K562 (cell line): ENCODE measurements around the gene RBMS3. TPM values are rescaled to one million over a fixed set of nuclear protein-coding genes. Genes with fewer than 3 reads are reported as not detected.

Source experiments
- ATAC-seq: fragments of 200-7000 bp; cut with Tn5 transposase; 3 replicates; pipeline ENCODE4 v1.9.1; 2020; ENCODE audit warnings: moderate library complexity
- BruUV-seq: library from RNA; stranded (reverse); fragments of 400-500 nt; replicated peaks from 2 replicates; lab custom pipeline; 2021; lab: Mats Ljungman, UMichigan
- CTCF ChIA-PET: fragments of 300-600 bp; formaldehyde crosslinking; extraction: SDS; loops from one replicate; lab custom pipeline; 2021; ENCODE audit warnings: low intra/inter-chr PET ratio; lab: Yijun Ruan, JAX
- POLR2A ChIA-PET: fragments of 300-600, 350-650 bp; sonication (Branson Sonifier 250); formaldehyde crosslinking; extraction: SDS; loops from one replicate; lab custom pipeline; 2021; ENCODE audit warnings: antibody characterized with exemption, inconsistent platforms; lab: Yijun Ruan, JAX
- DNase-seq, 4 experiments: peaks; one replicate each; pipeline versions ENCODE4 v3.0.0 to v3.0.0-alpha.2; 2011 to 2018; ENCODE audit warnings: low spot score in 3 of 4, mixed read lengths in 3 of 4; ENCODE audit errors: extremely low read depth in 1 of 4
- FAIRE-seq: peaks from 2 replicates; lab custom pipeline; 2011; peaks lifted over from hg19 to GRCh38; lab: Jason Lieb, UNC
- H2AFZ ChIP-seq: 2 replicates; pipeline ENCODE4 v1.6.0; 2011; ENCODE audit warnings: low read depth, low read length, control low read depth, inconsistent platforms
- H3K27ac ChIP-seq: fragments of 200-600 bp; 3 replicates; pipeline ENCODE4 v1.8.0; 2011; ENCODE audit warnings: low read depth, mild to moderate bottlenecking, control low read depth, inconsistent platforms, low read length, moderate library complexity, mixed read lengths; ENCODE audit errors: extremely low read depth
- H3K27me3 ChIP-seq, 2 experiments: fragments of 300-600 bp in 1 of 2; 2 replicates in 1 of 2; 3 replicates in 1 of 2; pipeline versions ENCODE4 v1.6.0 to v1.8.0; 2011; ENCODE audit warnings: inconsistent platforms in 2 of 2, low read length in 2 of 2, mild to moderate bottlenecking in 1 of 2, mixed read lengths in 1 of 2, moderate library complexity in 1 of 2; ENCODE audit not compliant: control insufficient read depth in 2 of 2, insufficient read depth in 2 of 2
- H3K36me3 ChIP-seq: fragments of 300-600 bp; 3 replicates; pipeline ENCODE4 v1.8.0; 2011; ENCODE audit warnings: mild to moderate bottlenecking, low read length, inconsistent platforms; ENCODE audit not compliant: control insufficient read depth, insufficient read depth
- H3K4me1 ChIP-seq, 2 experiments: fragments of 200-600 bp in 1 of 2; replicated peaks in 1 of 2; 2 replicates in 1 of 2; 3 replicates in 1 of 2; pipeline versions ENCODE4 v1.5.1 to v1.8.0; 2011; ENCODE audit warnings: inconsistent platforms in 2 of 2, low read length in 2 of 2, mild to moderate bottlenecking in 1 of 2, mixed read lengths in 1 of 2, moderate library complexity in 1 of 2; ENCODE audit not compliant: control insufficient read depth in 2 of 2, insufficient read depth in 2 of 2
- H3K4me2 ChIP-seq: 2 replicates; pipeline ENCODE4 v1.6.1; 2011; ENCODE audit warnings: low read length, control low read depth, inconsistent platforms, mixed read lengths; ENCODE audit not compliant: insufficient read depth
- H3K4me3 ChIP-seq: fragments of 200-600 bp; sonication (generic), shearing (Covaris generic); 2 replicates; pipeline ENCODE4 v1.5.1; 2016; ENCODE audit warnings: control low read depth, inconsistent platforms
- H3K79me2 ChIP-seq: fragments of 200-600 bp; 3 replicates; pipeline ENCODE4 v1.8.0; 2011; ENCODE audit warnings: low read length, inconsistent platforms; ENCODE audit not compliant: control insufficient read depth, insufficient read depth
- H3K9ac ChIP-seq, 2 experiments: 2 replicates each; pipeline versions ENCODE4 v1.6.0 to v1.6.1; 2011; ENCODE audit warnings: low read depth in 2 of 2, low read length in 2 of 2, control low read depth in 1 of 2, inconsistent platforms in 1 of 2, mild to moderate bottlenecking in 1 of 2, mixed read lengths in 1 of 2; ENCODE audit not compliant: insufficient read depth in 1 of 2
- H3K9me1 ChIP-seq: one replicate; pipeline ENCODE4 v1.6.0; 2011; ENCODE audit warnings: inconsistent platforms, mild to moderate bottlenecking, low read length, moderate library complexity; ENCODE audit not compliant: control insufficient read depth, insufficient read depth
- H3K9me3 ChIP-seq: replicated peaks from 2 replicates; pipeline ENCODE4 v1.5.1; 2011; ENCODE audit warnings: low read depth, low read length, inconsistent platforms; ENCODE audit not compliant: control insufficient read depth, insufficient read depth
- H4K20me1 ChIP-seq: replicated peaks from 2 replicates; pipeline ENCODE4 v1.6.1; 2011; ENCODE audit warnings: low read length, inconsistent platforms, mixed read lengths; ENCODE audit not compliant: control insufficient read depth, insufficient read depth
- ARHGAP35 ChIP-seq: fragments of 450-650 bp; IDR thresholded peaks from 2 replicates; pipeline ENCODE4 v1.6.1; 2018; ENCODE audit not compliant: partially characterized antibody
- ARID1B ChIP-seq: fragments of 450-650 bp; IDR thresholded peaks from 2 replicates; pipeline ENCODE4 v1.6.1; 2016; ENCODE audit warnings: antibody characterized with exemption, mild to moderate bottlenecking, inconsistent platforms
- ARNT ChIP-seq, 2 experiments: fragments of 450-650 bp; IDR thresholded peaks; 2 replicates each; pipeline ENCODE4 v1.6.1; 2016; ENCODE audit warnings: mild to moderate bottlenecking in 1 of 2
- ATF7 ChIP-seq: fragments of 450-650 bp; IDR thresholded peaks from 2 replicates; pipeline ENCODE4 v1.7.1; 2014; ENCODE audit warnings: mild to moderate bottlenecking, moderate library complexity
- BCL6 ChIP-seq: fragments of 250-450 bp; sonication (Bioruptor Pico); IDR thresholded peaks from 2 replicates; pipeline ENCODE4 v1.4.0; 2020
- E2F8 ChIP-seq: fragments of 450-650 bp; IDR thresholded peaks from 2 replicates; pipeline ENCODE4 v1.7.1; 2018; ENCODE audit warnings: mild to moderate bottlenecking, low read depth; ENCODE audit not compliant: partially characterized antibody
- FOXJ2 ChIP-seq: fragments of 200-800 bp; sonication (Bioruptor generic); IDR thresholded peaks from 2 replicates; pipeline ENCODE4 v1.6.1; 2016; ENCODE audit warnings: missing genetic modification characterization, missing compliant biosample characterization
- KDM4B ChIP-seq, 2 experiments: fragments of 450-650 bp in 1 of 2; sonication (generic) in 1 of 2; IDR thresholded peaks; 2 replicates each; pipeline ENCODE4 v1.6.1; 2016 to 2017; ENCODE audit warnings: borderline replicate concordance in 2 of 2, antibody characterized with exemption in 1 of 2, low read depth in 1 of 2, mild to moderate bottlenecking in 1 of 2
- TAF15 ChIP-seq: fragments of 200-400 bp; formaldehyde crosslinking; IDR thresholded peaks from 2 replicates; pipeline ENCODE4 v1.6.1; 2017; ENCODE audit warnings: mild to moderate bottlenecking, low read depth, low read length, moderate library complexity
- XRCC4 ChIP-seq: IDR thresholded peaks from one replicate; pipeline ENCODE4 v1.6.1; 2011; ENCODE audit not compliant: insufficient read depth, insufficient read length; ENCODE audit errors: extremely low read depth
- ZBTB2 ChIP-seq: fragments of 450-650 bp; IDR thresholded peaks from 2 replicates; pipeline ENCODE4 v1.6.1; 2016; ENCODE audit warnings: antibody characterized with exemption
- ZC3H4 ChIP-seq: sonication (generic); formaldehyde crosslinking; IDR thresholded peaks from 2 replicates; pipeline ENCODE4 v1.9.0; 2021; ENCODE audit warnings: missing genetic modification reagents, borderline replicate concordance
- ZKSCAN1 ChIP-seq: fragments of 150-350 bp; IDR thresholded peaks from 2 replicates; pipeline ENCODE4 v1.6.1; 2016; ENCODE audit warnings: low read depth, low read length
- ZNF586 ChIP-seq: fragments of 450-650 bp; formaldehyde crosslinking; conservative IDR thresholded peaks from 2 replicates; pipeline ENCODE4 v1.4.0; 2020; ENCODE audit warnings: mild to moderate bottlenecking, moderate library complexity
- WGBS: fragments of 100-300 bp; shearing (Covaris generic); methylation state at CpG from one replicate; pipeline ENCODE4 v1.1.6; 2016; ENCODE audit warnings: low coverage, mixed read lengths; ENCODE audit not compliant: insufficient coverage; ENCODE audit errors: missing lambda C conversion rate; 5-methylcytosine and 5-hydroxymethylcytosine counted together
- in situ Hi-C: fragments of 300-500 bp; cut with MboI; formaldehyde crosslinking; loops from 4 replicates; pipeline ENCODE4 v1.15.0; 2018; ENCODE audit warnings: inconsistent platforms, mixed read lengths
- intact Hi-C: fragments of 100-400 bp; cut with micrococcal nuclease; formaldehyde crosslinking; loops from 2 replicates; pipeline ENCODE4 v1.14.2; 2022
- polyA plus RNA-seq, 8 experiments: library from polyadenylated mRNA; depleted of rRNA in 4 of 8; stranded (reverse) in 5 of 8; unstranded in 3 of 8; fragments of >200 nt; fragmentation: Nextera tagmentation in 2 of 8; fragmentation: Illumina TruSeq in 1 of 8; extraction: Ambion mirVana in 2 of 8; extraction: Trizol in 1 of 8; gene quantifications; 2 replicates each; pipeline versions ENCODE4 v1.2.1 to v1.2.3, GENCODE V29; 2011 to 2014; ENCODE audit warnings: inconsistent platforms in 1 of 8, missing spikeins in 1 of 8
- total RNA-seq, 7 experiments: library from RNA; depleted of rRNA in 6 of 7; stranded (reverse); fragments of >200 nt in 6 of 7; fragmentation: Illumina TruSeq in 2 of 7; extraction: Trizol in 2 of 7; gene quantifications; 2 replicates each; pipeline versions ENCODE4 v1.2.1 to v1.2.3, GENCODE V29; 2011 to 2021; ENCODE audit warnings: low replicate concordance in 1 of 7

Gene RBMS3
- total and polyA plus RNA-seq, 9 of the 15 experiments (the other 6 are each of a cell fraction or from before 2014, with no cell fraction given), result 0.20 TPM; not detected in 8

- Histone ChIP-seq H3K36me3 (no peaks in the 10 kb centered on the region), H3K4me2 (no peak overlapping the region), H3K9me3 (no peaks in the 10 kb centered on the region; the same call in 1 of the 2 replicates), H2AFZ (no peak overlapping the region), H3K79me2 (no peaks in the 10 kb centered on the region), H4K20me1 (no peaks in the 10 kb centered on the region), H3K27me3 (no peaks in the 10 kb centered on the region), H3K4me1 (no peaks in the 10 kb centered on the region), H3K9ac (no peak overlapping the region), H3K9me1 (no peaks in the 10 kb centered on the region), H3K27ac (no peak overlapping the region), H3K4me3 (no peak overlapping the region)
- no peak for DNase-seq
- no peak for FAIRE-seq
- 0% methylated on average over 2 of the region's 2 CpGs for WGBS
- TF ChIP-seq KDM4B (IDR thresholded peaks at IDR 0.05; ENCODE audit: borderline replicate concordance in 2 of 2, low read depth in 1 of 2), result no peak
- no peak for TF ChIP-seq ZKSCAN1
- TF ChIP-seq ARID1B, result no peak
- TF ChIP-seq BCL6 (CRISPR knock-in tag), result no peak
- no peak for TF ChIP-seq ARNT (IDR thresholded peaks at IDR 0.05)
- TF ChIP-seq TAF15, result no peak
- TF ChIP-seq ZC3H4 (CRISPR knock-in tag), result no peak
- ChIA-PET POLR2A (no interaction called here), CTCF (no interaction called here)
- BruUV-seq, result no TSS peak
- in situ Hi-C loops, result no loop called here
- intact Hi-C loops, result no loop called here
- no peak for ATAC-seq
Observed at GRCh38 chr3:29293421-29293820, 12.6 kb downstream of the RBMS3 start.

DNA sequence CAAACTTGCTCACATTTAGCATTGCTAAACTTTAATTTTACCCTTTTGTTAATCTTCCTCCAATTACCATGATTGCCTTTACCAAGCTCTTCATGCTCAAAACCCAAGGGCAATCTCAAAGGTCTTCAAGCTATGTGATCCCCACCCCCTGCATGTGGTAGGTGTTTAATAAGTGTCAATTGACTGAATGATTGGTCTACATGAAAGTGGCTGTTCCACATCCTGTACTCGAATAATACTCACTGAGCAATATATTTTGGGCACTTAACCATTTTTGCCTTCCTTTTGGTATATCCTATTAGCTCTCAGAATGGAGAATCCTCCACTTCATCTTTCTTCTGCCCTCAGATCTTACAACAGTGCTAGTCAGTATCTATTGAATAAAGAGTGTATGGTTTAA, 17.1 kb downstream of the RBMS3 start:
- Histone ChIP-seq H3K36me3 (no peaks in the 10 kb centered on the region), H3K27me3 (no peaks in the 10 kb centered on the region), H3K79me2 (no peaks in the 10 kb centered on the region), H3K9me1 (no peaks in the 10 kb centered on the region), H3K4me3 (no peak overlapping the region), H2AFZ (no peak overlapping the region), H3K9me3 (no peaks in the 10 kb centered on the region; the same call in 1 of the 2 replicates), H4K20me1 (no peaks in the 10 kb centered on the region), H3K9ac (no peak overlapping the region), H3K4me2 (no peak overlapping the region), H3K4me1 (no peaks in the 10 kb centered on the region), H3K27ac (no peak overlapping the region)
- no peak for DNase-seq
- CTCF ChIA-PET, result no interaction called here
- intact Hi-C loops (no loop called here), in situ Hi-C loops (no loop called here)
- no TSS peak for BruUV-seq
- no peak for FAIRE-seq
- WGBS, result 0% methylated on average over 1 of the region's 1 CpG
- POLR2A ChIA-PET, result no interaction called here
- no peak for ATAC-seq
- TF ChIP-seq FOXJ2 (tag) (no peak), XRCC4 (no peak), ZNF586 (no peak), BCL6 (CRISPR knock-in tag) (no peak), E2F8 (no peak), ARHGAP35 (no peak), ATF7 (no peak), ZBTB2 (no peak)
